Tibial artery (tissue), 4 donors: ENCODE measurements around the gene RALGAPA2.
A peak's percentile ranks its signal among the peaks of the same experiment; 100 is the strongest.

ENCODE experiments used
- DNase-seq, 2 donors: peaks; one replicate each; pipeline ENCODE4 v3.0.0-alpha.2; 2019
- H3K27ac ChIP-seq, 2 donors: fragments of 200-600 bp; sonication (generic) in 1 of 2; 1 replicate in 1 of 2; 2 replicates in 1 of 2; pipeline ENCODE4 v1.5.1; 2018 to 2019; ENCODE audit warnings: mild to moderate bottlenecking in 1 of 2
- H3K27me3 ChIP-seq, 2 donors: fragments of 200-600 bp; sonication (generic) in 1 of 2; one replicate each; pipeline versions ENCODE4 v1.5.1 to v1.6.0; 2016 to 2019
- H3K36me3 ChIP-seq, 3 donors: fragments of 200-600 bp; sonication (generic) in 2 of 3; one replicate each; pipeline ENCODE4 v1.5.1; 2016 to 2019; ENCODE audit warnings: mild to moderate bottlenecking in 2 of 3
- H3K4me1 ChIP-seq, 4 donors: fragments of 200-600 bp; sonication (generic) in 2 of 4; 1 replicate in 3 of 4; 2 replicates in 1 of 4; pipeline ENCODE4 v1.5.1; 2016 to 2019
- H3K4me3 ChIP-seq, 2 donors: fragments of 200-600 bp; sonication (generic) in 1 of 2; 1 replicate in 1 of 2; 2 replicates in 1 of 2; pipeline ENCODE4 v1.5.1; 2018 to 2019; ENCODE audit warnings: mild to moderate bottlenecking in 2 of 2
- H3K9me3 ChIP-seq, 3 donors: fragments of 200-600 bp; sonication (generic) in 1 of 3; one replicate each; pipeline ENCODE4 v1.5.1; 2016 to 2019
- intact Hi-C: fragments of 100-400 bp; cut with DNase I; formaldehyde crosslinking; loops from one replicate; pipeline ENCODE4 v1.15.0; 2023; ENCODE audit warnings: low total_unique reads
- TF ChIP-seq, protein P1 (sequence below), 2 experiments: fragments of 200-600 bp in 1 of 2; fragments of 450-650 bp in 1 of 2; IDR thresholded peaks; one replicate each; pipeline ENCODE4 v1.5.1; 2017 to 2019; ENCODE audit warnings: antibody characterized with exemption in 2 of 2, mild to moderate bottlenecking in 1 of 2, moderate library complexity in 1 of 2

Gene RALGAPA2

DNA sequence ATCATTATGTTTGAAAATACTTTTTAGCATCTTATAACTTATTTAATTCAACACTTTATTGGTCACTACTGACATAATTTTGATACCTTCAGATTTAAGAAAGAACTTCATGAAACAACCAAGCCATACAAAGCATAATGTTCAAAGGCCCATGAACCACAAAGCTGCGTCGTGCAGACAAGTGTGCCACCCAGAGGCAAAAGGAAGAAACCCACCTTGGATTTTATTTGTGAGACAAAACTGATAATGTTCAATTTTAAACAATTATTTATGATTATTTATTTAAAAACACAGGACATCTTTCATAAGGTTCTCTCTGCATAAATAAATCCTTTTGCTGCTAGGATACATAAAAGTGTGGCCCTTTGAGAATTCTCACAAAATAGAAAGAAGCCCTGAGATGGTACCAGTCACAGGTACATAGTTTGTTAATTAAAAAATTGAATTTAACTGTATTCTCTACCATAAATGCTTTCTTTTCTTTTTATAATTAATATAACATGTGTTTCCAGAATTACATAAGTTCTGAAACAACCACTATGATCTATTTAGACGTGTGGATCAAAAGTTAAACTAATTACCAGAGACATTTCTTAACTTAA, 143.7 kb downstream of the RALGAPA2 start:
- TF ChIP-seq, protein P1, sequence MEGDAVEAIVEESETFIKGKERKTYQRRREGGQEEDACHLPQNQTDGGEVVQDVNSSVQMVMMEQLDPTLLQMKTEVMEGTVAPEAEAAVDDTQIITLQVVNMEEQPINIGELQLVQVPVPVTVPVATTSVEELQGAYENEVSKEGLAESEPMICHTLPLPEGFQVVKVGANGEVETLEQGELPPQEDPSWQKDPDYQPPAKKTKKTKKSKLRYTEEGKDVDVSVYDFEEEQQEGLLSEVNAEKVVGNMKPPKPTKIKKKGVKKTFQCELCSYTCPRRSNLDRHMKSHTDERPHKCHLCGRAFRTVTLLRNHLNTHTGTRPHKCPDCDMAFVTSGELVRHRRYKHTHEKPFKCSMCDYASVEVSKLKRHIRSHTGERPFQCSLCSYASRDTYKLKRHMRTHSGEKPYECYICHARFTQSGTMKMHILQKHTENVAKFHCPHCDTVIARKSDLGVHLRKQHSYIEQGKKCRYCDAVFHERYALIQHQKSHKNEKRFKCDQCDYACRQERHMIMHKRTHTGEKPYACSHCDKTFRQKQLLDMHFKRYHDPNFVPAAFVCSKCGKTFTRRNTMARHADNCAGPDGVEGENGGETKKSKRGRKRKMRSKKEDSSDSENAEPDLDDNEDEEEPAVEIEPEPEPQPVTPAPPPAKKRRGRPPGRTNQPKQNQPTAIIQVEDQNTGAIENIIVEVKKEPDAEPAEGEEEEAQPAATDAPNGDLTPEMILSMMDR (IDR thresholded peaks at IDR 0.05): peak; percentile 53 to 63
- Histone ChIP-seq H3K36me3 (peaks cover 20 to 27% (median 25%) of the 10 kb centered on the region in 3 donors), H3K4me1 (no peaks in the 10 kb centered on the region), H3K4me3 (no peak overlapping the region), H3K27ac (no peak overlapping the region), H3K27me3 (no peaks in the 10 kb centered on the region), H3K9me3 (no peaks in the 10 kb centered on the region)
- DNase-seq: no peak
- intact Hi-C loops: no loop called here

DNA sequence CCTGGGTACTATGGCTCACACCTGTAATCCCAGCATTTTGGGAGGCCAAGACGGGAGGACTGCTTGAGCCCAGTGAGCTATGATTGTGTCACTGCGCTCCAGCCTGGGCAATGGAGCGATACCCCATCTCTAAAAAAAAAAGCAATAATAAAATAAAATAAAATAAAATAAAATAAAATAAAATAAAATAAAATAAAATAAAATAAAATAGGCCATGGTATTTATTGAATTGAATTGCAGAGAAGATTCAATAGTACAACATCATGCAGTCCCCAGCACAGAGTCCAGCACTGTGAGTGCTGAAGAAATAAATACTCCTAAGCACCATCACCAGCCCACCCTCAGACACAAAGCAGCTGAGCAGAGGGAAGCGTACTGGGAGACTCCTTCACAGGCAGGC, 144.7 kb downstream of the RALGAPA2 start:
- no peaks in the 10 kb centered on the region for H3K4me1 ChIP-seq
- TF ChIP-seq, protein P1 (IDR thresholded peaks at IDR 0.05): no peak
- intact Hi-C loops: no loop called here
- H3K27me3 ChIP-seq: no peaks in the 10 kb centered on the region
- no peak overlapping the region for H3K4me3 ChIP-seq
- DNase-seq: no peak
- H3K27ac ChIP-seq: no peak overlapping the region
- H3K36me3 ChIP-seq: peaks cover 18 to 20% (median 20%) of the 10 kb centered on the region in 3 donors
- H3K9me3 ChIP-seq: no peaks in the 10 kb centered on the region

DNA sequence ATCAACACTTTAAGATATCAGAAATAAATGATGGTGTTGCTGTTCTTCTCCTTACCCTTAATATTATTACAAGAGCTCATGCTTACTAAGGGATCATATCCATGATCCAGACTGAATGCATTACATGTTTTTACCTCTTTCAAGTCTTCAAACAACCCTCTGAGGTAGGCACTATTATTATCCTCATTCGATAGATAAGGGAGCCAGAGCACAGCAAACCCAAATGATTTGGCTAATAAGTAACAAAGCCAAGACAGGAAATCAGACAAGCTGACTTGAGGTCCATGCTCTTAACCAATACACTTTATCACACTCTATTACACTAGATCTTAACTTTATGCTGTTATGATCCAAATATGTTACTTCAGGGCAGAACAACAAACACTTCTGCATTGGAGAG, 145.9 kb downstream of the RALGAPA2 start:
- no peak for DNase-seq
- H3K36me3 ChIP-seq: peaks cover 12 to 16% (median 16%) of the 10 kb centered on the region in 3 donors
- intact Hi-C loops: no loop called here

DNA sequence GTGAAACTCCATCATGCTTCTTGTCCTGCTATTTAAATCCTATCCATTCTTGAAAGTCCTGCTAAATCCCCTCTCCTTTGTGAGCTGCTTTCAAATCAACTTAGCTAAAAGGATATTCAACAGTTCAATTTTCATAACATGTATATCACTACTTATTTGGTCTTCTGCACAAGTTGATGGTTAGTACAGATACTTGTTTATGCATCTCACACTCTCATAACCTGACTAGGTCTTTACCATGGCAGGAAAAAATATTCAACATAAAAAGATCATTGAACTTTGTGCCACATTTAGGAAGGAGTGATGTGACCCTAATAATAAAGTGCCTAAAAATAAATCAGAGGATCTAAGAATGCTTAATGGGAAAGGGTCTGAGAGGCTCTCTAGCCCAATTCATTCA, 148.2 kb downstream of the RALGAPA2 start:
- intact Hi-C loops: no loop called here
- TF ChIP-seq, protein P1 (IDR thresholded peaks at IDR 0.05): no peak
- DNase-seq: no peak
- no peak overlapping the region for H3K4me3 ChIP-seq
- H3K9me3 ChIP-seq: no peaks in the 10 kb centered on the region
- H3K36me3 ChIP-seq: peaks cover 6 to 7% (median 6%) of the 10 kb centered on the region in 3 donors
- H3K4me1 ChIP-seq: no peaks in the 10 kb centered on the region
- no peak overlapping the region for H3K27ac ChIP-seq
- no peaks in the 10 kb centered on the region for H3K27me3 ChIP-seq

More for the DNA sequence above, 145.9 kb downstream of the RALGAPA2 start:
- TF ChIP-seq, protein P1 (IDR thresholded peaks at IDR 0.05): no peak
- Histone ChIP-seq H3K4me1 (no peaks in the 10 kb centered on the region), H3K27ac (no peak overlapping the region), H3K9me3 (no peaks in the 10 kb centered on the region), H3K4me3 (no peak overlapping the region), H3K27me3 (no peaks in the 10 kb centered on the region)

DNA sequence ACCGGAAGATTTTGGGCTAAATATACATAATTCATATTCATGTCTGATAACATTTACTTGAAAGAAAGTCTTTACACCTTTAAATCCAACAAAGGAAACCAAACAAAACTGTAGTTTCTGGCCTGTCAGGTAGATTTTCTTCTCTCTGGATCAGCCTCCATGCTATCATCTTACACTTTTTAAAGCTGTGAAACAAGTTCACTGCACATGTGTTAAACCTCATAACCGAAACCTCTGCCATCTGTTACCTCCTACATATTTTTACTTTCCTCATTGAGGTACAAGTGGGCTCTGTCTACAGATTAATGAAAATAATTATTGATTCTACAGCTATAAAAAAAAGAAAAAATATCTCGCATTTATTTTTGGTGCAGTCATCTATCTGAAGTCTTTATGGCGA, 149.9 kb downstream of the RALGAPA2 start:
- no peak for DNase-seq
- no peaks in the 10 kb centered on the region for H3K4me1 ChIP-seq
- no peak overlapping the region for H3K4me3 ChIP-seq
- no peaks in the 10 kb centered on the region for H3K9me3 ChIP-seq
- intact Hi-C loops: no loop called here
- TF ChIP-seq, protein P1 (IDR thresholded peaks at IDR 0.05): no peak
- H3K36me3 ChIP-seq: peaks cover 6 to 7% (median 6%) of the 10 kb centered on the region in 3 donors
- no peak overlapping the region for H3K27ac ChIP-seq
- no peaks in the 10 kb centered on the region for H3K27me3 ChIP-seq
